GM21786 (cell line): ENCODE data around the gene GUCA2B.

Source experiments
- ATAC-seq: cut with Tn5 transposase; IDR thresholded peaks from one replicate; pipeline ENCODE4 v1.9.1; 2021; ENCODE audit not compliant: unreplicated experiment

GUCA2B gene

DNA sequence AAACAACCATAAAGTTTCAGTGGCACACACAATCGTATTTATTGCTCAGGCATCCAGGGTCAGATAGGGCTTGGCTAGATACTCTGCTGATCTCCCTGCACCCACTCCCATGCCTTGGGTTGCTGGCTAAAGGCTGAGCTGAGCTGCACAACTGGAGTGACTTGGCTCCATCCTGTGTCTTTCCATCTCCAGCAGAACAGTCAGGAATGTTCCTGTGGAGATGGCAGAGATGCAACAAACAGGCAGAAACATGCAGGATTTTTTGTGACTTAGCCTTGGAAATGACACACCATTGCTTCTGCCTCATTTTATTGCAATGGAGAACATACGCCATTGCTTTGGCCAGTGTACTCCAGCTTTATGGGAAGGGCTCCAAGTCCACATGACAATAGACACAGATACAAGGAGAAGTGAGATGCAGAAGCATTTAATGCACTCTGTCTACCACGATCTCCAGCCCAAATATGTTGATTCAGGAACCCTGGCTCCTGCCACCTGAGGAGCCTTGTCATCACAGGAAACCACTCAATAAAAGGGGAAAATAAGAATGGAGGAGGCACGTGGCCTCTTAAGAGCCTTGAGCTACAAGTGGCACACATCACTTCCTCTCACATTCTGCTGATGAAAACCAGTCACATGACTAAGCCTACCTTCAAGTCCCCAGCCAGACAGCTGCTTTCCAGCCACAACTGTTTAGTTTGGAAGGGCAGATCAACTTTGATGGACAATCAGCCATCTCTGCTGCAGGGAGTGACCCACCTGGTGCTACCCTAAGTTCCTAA is 10.1 kb upstream of the GUCA2B start:
- no peak for ATAC-seq

DNA sequence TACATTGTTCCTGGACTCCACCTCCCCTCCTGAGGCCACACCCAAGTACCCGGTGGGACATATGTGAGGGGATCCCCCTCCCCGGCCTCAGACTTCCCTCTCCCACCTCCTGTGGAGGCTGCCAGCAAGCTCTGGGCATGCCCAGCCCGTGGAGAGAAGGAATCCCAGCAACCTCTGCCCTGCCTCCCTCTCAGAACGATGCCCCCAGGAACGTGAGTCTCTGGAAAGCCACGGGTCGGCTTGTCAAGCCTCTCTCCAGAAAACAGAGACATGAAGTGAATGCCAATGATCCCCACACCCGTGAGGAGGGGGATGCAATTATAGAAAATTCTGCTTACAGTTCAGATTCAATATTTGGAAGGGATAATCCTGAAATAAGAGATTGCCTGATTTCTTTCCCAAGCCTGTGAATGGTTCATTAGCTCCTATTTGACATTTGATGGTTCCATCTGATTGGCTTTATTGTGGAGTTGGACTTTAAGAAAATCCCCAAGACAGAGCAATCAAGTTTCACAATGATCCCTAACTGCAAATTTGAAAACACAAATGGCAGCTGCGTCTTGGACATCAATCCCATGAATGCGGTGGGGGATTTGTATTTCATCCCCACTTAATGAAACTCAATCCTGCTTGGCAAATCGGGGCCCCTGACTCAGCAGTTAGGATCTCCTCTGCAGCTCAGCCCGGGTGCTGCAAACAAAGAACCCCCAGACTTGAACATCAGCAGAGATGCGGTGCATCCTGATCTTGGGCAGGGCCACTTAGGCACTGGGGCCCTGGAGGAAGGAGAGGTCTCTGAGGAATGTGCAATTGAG is 9.1 kb upstream of the GUCA2B start:
- ATAC-seq = no peak

GRCh38 chr1:42144711-42145388 is 8.4 kb upstream of the GUCA2B start:
- ATAC-seq = no peak

DNA sequence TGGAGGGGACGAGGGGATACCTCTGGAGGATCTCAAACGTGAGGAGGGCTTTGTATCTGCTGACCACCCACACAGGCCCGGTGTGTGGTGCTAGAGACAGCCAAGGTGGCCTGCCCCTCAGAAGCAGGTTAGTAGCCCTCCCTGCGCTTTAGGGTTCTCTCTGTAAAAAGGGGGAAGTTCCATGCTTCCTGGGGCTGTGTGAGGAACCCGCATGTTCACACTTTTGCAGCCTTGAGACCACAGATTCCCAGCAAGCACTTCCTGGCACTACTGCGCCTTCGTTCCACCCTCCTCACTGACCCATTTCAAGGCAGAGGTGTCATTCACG is 7.9 kb upstream of the GUCA2B start:
- ATAC-seq = no peak

DNA sequence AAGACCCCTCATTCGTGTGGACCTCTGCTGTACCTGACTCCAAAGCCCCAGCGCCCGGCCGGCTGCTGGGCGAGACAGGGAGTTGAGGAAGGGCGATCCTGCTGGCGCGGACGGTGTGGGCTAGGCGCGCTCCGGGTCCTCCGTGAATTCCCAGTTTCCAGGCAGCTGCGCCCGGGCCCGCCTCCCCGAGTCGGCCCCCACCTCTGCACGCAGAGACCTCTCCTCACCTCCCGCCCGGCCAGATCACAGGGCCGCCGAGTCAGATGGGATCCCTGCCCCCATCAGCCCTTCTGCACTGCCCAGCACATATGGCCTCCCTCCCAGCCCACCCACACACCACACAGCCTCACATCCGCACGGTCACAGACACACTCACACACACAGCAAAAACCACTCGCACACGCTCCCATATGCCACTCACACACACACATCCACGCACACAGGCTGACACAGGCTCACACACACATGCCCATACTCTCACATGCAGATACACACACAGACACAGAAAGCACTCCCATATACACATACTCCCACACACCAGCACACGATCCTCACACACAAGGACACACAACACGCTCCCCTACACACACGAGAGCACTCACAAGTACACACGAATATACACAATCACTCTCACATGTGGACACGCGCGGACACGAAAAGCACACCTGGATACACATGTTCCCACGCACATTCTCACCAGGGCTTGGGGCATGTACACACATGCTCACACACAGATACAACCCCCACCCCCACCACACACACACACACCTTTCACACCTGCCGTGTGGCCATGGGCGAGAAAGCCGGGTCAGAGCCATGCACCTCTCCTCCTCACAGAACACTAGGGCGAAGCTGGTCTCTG is 7.2 kb upstream of the GUCA2B start:
- no peak for ATAC-seq

DNA sequence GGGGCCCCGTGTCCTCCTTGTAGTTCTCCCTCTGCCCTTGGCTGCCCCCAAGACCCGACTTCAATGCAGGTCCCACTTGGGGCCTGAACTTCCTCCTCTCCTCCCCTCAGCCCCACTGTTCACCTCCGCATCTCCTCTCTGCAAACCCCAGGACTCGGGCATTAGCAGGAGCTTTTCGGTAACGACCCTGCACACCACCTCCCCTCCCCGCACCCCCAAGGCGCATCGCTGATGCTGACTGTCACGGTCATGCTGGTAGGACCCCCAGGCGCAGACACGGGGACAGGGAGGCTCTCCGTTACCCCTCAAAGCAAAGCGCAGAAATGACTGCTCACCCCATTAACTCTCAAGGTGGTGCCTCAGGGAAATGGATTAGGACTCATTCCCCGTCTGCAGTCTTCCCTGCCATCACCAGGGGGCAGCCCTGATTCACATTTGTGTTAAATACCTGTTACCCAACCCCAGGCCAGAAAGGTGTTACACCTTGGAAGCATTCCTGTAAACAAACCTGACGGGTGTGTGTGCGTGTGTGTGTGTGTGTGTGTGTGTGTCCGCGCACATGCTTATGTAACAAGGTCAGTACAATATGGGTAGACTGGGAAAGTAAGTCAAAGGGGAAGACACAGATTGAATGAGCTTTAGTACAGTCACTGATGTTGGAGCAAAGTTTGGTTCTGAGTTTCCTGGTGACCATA is 6.4 kb upstream of the GUCA2B start:
- ATAC-seq = no peak

GRCh38 chr1:42148166-42148565 is 5.0 kb upstream of the GUCA2B start:
- ATAC-seq = no peak

DNA sequence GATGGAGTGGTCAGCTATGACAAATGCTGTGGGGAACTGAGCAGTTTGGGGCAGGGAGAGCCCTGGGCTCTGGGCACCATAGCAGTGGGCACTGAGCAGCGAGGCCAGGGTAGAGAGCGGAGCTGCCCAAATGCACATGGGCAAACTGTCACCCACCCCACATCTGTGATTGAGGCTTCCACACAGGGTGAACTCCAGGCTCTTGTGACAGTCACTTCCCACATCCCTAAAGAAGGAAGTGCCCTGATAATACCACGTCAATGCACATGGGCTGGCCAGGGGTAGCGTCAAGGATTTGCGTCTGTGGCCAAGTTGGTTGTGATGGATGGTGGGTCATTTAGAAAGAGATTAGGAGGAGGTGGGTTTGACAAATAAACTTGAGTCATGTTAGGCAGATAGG is 2.6 kb upstream of the GUCA2B start:
- ATAC-seq = no peak

GRCh38 chr1:42152119-42152518 is 1.1 kb upstream of the GUCA2B start:
- ATAC-seq = no peak

DNA sequence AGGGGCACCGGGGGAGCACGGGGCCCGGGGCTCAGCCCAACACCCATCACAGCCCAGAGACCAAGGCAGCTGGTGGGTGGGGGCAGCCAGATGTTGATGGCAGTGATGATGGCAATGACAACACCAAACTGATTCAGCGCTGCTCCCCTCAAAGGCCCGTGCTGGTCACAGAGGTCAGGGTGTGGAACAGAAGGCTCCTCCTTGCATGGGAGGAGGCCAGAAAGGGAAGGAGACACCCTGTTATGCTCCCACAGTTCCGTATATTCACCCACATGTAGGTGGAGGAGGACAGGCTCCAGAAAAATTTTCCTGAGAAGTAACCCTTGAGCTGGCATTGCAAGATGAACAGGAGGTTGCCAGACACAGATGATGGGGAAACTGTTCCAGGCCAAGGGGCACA is 414 bp downstream of the GUCA2B start:
- ATAC-seq = no peak

DNA sequence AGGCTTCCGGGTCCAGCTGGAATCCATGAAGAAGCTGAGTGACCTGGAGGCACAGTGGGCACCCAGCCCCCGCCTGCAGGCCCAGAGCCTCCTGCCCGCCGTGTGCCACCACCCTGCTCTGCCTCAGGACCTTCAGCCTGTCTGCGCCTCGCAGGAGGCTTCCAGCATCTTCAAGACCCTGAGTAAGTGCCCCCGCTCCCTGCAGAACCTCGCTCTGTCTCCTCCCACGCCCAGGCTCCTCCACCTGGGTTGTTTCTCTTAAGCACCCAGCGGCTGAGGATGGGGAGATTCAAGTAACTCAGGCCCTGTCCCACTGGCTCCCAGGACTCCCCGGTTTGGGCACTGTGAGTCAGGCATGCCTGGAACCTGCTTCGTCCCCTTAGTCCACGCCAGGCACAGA is 1.5 kb downstream of the GUCA2B start:
- no peak for ATAC-seq

GRCh38 chr1:42155362-42155761 is 2.2 kb downstream of the GUCA2B start:
- ATAC-seq = no peak

- ATAC-seq = no peak
These were observed 4.5 kb downstream of the GUCA2B start for GRCh38 chr1:42157667-42158066.

DNA sequence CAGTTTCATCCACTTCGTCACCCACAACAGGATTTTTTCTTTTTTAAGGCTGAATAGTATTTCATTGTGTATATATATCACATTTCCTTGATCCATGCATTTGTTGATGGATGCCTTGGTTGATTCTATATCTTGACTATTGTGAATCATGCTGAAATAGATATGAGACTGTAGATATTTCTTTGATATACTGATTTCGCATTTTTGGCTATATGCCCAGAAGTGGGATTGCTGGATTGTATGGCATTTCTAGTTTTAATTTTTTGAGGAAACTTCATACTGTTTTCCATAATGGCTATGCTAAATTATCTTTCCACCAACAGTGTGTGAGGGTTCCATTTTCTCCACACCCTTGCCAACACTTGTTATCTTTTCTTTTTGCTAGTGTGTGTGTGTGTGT is 5.0 kb downstream of the GUCA2B start:
- no peak for ATAC-seq

DNA sequence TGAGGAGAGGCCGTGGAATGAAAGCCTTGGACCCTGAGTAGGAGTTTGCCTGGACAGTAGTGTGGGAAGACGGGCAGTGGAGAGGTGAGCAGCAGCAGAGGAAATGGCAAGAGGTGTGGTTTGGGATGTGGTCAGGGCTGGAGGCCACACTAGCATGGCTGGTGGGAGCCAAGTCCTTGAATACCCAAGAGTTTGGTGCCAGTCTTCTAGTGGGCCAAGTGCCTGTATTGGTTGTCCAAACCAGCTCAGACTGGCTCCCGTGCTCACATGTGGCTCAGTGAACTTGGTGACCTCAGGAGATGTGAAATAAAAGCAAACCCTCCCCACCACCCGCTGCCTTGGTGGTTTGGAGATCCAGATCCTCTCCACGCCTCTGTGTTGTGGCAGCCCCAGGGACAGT is 9.0 kb downstream of the GUCA2B start:
- no peak for ATAC-seq

GRCh38 chr1:42163114-42163513 is 9.9 kb downstream of the GUCA2B start:
- ATAC-seq = no peak

DNA sequence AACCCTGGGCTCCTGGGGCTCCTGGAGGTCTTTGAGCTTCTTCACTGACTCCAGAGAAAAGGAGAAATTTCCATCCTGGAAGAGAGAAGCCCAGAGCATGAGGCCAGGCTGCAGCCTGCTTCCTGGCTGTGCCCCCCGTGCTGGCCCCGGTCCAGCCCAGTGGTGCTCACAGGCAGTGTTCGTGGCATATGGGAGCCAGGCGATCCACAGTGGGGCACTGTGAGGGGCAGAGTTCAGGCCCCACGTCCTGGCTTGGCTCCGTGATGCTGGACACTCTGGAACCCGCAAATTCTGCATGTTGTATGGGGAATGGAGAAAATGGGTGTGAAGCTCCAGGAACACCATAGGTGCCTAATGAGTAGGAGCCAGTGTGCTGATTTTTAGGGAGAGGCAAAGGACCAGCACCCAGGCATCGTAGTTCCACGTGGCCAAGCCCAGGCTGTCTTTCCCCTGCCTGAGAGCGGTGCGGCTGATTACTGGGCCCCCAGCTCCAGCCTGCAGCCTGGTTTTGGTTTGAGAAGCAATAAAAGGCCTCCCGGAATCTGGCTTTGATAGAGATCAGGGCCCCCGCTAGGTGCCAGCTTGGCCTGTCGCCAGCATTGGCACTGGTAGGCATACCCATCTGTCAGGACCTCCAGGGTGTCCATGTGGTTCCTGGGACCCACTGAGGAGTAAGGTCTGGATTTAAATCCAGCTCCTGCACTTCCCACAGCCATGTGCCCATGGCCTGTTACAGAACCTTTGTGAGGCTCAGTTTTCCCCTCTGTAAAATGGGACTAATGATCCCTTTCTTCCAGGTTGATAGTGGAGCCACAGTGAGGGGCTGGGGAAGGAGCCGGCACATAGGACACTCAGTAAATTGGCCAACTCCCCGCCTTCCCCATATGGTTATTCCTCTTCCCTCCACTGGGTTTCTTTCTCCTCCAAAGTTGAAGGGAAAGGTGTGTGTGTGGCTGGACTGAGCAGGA is 10.6 kb downstream of the GUCA2B start:
- ATAC-seq = no peak

DNA sequence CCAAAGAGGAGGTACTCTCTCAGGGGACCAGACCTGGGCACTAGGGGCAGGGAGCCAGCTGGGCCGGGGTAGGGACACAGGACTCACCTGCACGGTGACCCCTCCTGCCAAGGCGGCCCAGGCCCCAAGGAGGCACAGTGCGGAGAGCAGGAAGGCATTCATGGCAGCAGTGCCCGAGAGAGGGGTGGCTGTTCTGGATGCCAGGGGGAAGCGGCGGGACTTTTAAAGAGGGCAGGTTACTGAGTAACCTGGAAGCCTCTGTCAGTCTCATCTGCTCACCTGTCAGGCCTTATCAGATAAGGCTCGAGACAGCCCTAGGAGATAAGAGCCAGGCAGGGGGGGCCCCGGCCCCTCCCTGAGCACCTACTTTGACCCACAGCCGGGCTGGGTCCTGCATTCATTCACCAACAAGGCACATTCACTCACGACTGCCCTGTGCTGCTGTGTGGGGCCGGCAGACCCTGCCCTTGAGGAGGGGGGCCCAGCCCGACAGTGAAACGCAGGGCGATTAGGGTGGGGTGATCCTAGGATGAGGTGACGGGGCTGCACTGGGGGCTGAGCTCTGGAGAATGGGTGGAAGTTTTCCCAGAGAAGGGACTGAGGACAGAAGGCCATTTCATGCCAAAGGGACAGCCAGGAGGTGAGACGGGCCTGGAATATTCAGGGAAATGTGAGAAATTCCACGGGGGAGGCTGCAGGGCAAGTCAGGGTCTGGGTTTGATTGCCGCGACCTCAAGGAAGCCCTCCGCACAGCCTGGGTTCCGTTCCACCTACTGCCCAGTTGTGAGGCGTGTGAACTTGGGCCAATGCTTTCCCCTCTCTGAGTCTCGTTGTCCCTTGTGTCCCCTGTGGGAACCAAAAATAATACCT is 11.6 kb downstream of the GUCA2B start, which contains the start of gene GUCA2A:
Gene GUCA2A, minus strand, starts transcription at position 195 of the 870 bp plus-strand sequence. Its CDS starts 33 bp downstream, at position 162.
- ATAC-seq = no peak
